Measurements from ENCODE around the gene ZNF683.

DNA sequence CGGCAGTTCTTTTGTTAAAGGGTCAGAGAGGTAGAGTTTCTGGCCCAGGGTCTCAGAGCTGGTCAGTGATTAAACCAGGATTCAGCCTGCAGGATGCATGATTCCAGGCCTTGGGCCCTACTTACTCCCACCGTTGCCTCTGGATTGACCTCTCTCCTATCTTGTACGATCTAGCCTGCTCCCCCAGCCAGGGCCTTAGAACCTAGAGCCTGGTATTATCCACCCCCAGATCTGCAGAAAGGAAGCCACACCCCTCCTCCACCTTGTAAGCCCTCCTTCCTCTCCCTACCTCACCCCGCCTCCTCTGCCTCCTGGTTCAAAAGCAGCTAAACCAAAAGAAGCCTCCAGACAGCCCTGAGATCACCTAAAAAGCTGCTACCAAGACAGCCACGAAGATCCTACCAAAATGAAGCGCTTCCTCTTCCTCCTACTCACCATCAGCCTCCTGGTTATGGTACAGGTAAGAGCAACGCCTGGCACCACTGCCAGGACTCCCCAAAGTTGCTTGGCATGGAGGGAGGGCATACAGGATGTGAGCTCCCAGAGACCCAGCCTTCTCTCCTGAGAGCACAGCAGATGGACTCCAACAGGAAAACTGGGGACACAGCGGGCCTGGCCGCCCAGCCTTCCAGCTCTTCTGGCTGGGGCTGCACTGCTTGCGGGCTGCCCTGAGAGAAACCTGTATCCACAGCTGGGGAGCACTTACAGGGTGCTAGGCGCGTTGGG, 54.8 kb downstream of the ZNF683 start, which contains the start of gene CD52:
- TF ChIP-seq POLR2A (IDR thresholded peaks at IDR 0.05) (no peak), EP300 (IDR thresholded peaks at IDR 0.05) (no peak)
- TF ChIP-seq, protein P1, sequence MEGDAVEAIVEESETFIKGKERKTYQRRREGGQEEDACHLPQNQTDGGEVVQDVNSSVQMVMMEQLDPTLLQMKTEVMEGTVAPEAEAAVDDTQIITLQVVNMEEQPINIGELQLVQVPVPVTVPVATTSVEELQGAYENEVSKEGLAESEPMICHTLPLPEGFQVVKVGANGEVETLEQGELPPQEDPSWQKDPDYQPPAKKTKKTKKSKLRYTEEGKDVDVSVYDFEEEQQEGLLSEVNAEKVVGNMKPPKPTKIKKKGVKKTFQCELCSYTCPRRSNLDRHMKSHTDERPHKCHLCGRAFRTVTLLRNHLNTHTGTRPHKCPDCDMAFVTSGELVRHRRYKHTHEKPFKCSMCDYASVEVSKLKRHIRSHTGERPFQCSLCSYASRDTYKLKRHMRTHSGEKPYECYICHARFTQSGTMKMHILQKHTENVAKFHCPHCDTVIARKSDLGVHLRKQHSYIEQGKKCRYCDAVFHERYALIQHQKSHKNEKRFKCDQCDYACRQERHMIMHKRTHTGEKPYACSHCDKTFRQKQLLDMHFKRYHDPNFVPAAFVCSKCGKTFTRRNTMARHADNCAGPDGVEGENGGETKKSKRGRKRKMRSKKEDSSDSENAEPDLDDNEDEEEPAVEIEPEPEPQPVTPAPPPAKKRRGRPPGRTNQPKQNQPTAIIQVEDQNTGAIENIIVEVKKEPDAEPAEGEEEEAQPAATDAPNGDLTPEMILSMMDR (IDR thresholded peaks at IDR 0.05): no peak
